ENCODE results near the gene IFI16.

IFI16 gene

GRCh38 chr1:159014851-159015250 is 5.1 kb downstream of the IFI16 start:
- Histone ChIP-seq H3K9ac (ENCODE audit: low read depth, low read length, poor library complexity, severe bottlenecking) (peak overlapping the region; percentile 99), H3K4me3 (ENCODE audit: low read length, poor library complexity, severe bottlenecking) (peak overlapping the region; percentile 93), H3K79me2 (ENCODE audit: insufficient read depth, low read length) (peaks cover 98% of the 10 kb centered on the region), H3K9me2 (replicated peaks; ENCODE audit: low read depth, low read length) (no peaks in the 10 kb centered on the region), H3K4me2 (ENCODE audit: low read depth, low read length, poor library complexity, severe bottlenecking) (peak overlapping the region; percentile 88), H3K4me1 (ENCODE audit: insufficient read depth, low read length, poor library complexity, severe bottlenecking) (peaks cover 49% of the 10 kb centered on the region), H3K36me3 (ENCODE audit: insufficient read depth, low read length) (peaks cover 44% of the 10 kb centered on the region), H3K9me3 (ENCODE audit: insufficient read depth, low read depth, low read length) (no peaks in the 10 kb centered on the region), H2AFZ (ENCODE audit: low read length) (no peak overlapping the region), H3F3A (ENCODE audit: low read depth) (peaks cover 5% of the 10 kb centered on the region; the same call in 1 of the 2 replicates), H3K27me3 (ENCODE audit: insufficient read depth, low read length, poor library complexity, severe bottlenecking) (peaks cover 5% of the 10 kb centered on the region), H4K20me1 (ENCODE audit: insufficient read depth, low read length, poor library complexity, severe bottlenecking) (peaks cover 74% of the 10 kb centered on the region)
- TF ChIP-seq EZH2phosphoT487 (IDR thresholded peaks at IDR 0.05; ENCODE audit: borderline replicate concordance) (no peak), CTCF (conservative IDR thresholded peaks at IDR 0.05; ENCODE audit: low read length) (no peak)

GRCh38 chr1:159015440-159015909 is 5.8 kb downstream of the IFI16 start:
- Histone ChIP-seq H3K9me2 (replicated peaks; ENCODE audit: low read depth, low read length) (no peaks in the 10 kb centered on the region), H3K9ac (ENCODE audit: low read depth, low read length, poor library complexity, severe bottlenecking) (peak overlapping the region; percentile 99), H3K4me1 (ENCODE audit: insufficient read depth, low read length, poor library complexity, severe bottlenecking) (peaks cover 54% of the 10 kb centered on the region), H2AFZ (ENCODE audit: low read length) (no peak overlapping the region), H3K9me3 (ENCODE audit: insufficient read depth, low read depth, low read length) (no peaks in the 10 kb centered on the region), H3K79me2 (ENCODE audit: insufficient read depth, low read length) (peaks cover 98% of the 10 kb centered on the region), H3K4me3 (ENCODE audit: low read length, poor library complexity, severe bottlenecking) (peak overlapping the region; percentile 93), H3K4me2 (ENCODE audit: low read depth, low read length, poor library complexity, severe bottlenecking) (peak overlapping the region; percentile 88), H3K27me3 (ENCODE audit: insufficient read depth, low read length, poor library complexity, severe bottlenecking) (no peaks in the 10 kb centered on the region), H4K20me1 (ENCODE audit: insufficient read depth, low read length, poor library complexity, severe bottlenecking) (peaks cover 79% of the 10 kb centered on the region), H3F3A (ENCODE audit: low read depth) (peaks cover 5% of the 10 kb centered on the region; the same call in 1 of the 2 replicates), H3K36me3 (ENCODE audit: insufficient read depth, low read length) (peaks cover 51% of the 10 kb centered on the region)
- no peak for TF ChIP-seq CTCF (conservative IDR thresholded peaks at IDR 0.05; ENCODE audit: low read length)
- no peak for TF ChIP-seq EZH2phosphoT487 (IDR thresholded peaks at IDR 0.05; ENCODE audit: borderline replicate concordance)

- Histone ChIP-seq H3F3A (ENCODE audit: low read depth) (no peaks in the 10 kb centered on the region; the same call in 1 of the 2 replicates), H3K9ac (ENCODE audit: low read depth, low read length, poor library complexity, severe bottlenecking) (no peak overlapping the region), H3K4me1 (ENCODE audit: insufficient read depth, low read length, poor library complexity, severe bottlenecking) (peaks cover 58% of the 10 kb centered on the region), H3K4me2 (ENCODE audit: low read depth, low read length, poor library complexity, severe bottlenecking) (peak overlapping the region; percentile 53), H3K27me3 (ENCODE audit: insufficient read depth, low read length, poor library complexity, severe bottlenecking) (no peaks in the 10 kb centered on the region), H2AFZ (ENCODE audit: low read length) (no peak overlapping the region), H3K9me3 (ENCODE audit: insufficient read depth, low read depth, low read length) (no peaks in the 10 kb centered on the region), H4K20me1 (ENCODE audit: insufficient read depth, low read length, poor library complexity, severe bottlenecking) (peaks cover 85% of the 10 kb centered on the region), H3K36me3 (ENCODE audit: insufficient read depth, low read length) (peaks cover 67% of the 10 kb centered on the region), H3K9me2 (replicated peaks; ENCODE audit: low read depth, low read length) (no peaks in the 10 kb centered on the region), H3K4me3 (ENCODE audit: low read length, poor library complexity, severe bottlenecking) (no peak overlapping the region), H3K79me2 (ENCODE audit: insufficient read depth, low read length) (peaks cover 99% of the 10 kb centered on the region)
- TF ChIP-seq EZH2phosphoT487 (IDR thresholded peaks at IDR 0.05; ENCODE audit: borderline replicate concordance) (no peak), CTCF (conservative IDR thresholded peaks at IDR 0.05; ENCODE audit: low read length) (no peak)
These were observed 14.0 kb downstream of the IFI16 start for GRCh38 chr1:159023723-159024122.

Measured in Loucy (cell line).